Endothelial cell of umbilical vein (primary cell): ENCODE measurements around the gene RAMP1. TPM values are rescaled to one million over a fixed set of nuclear protein-coding genes. Genes with fewer than 3 reads are reported as not detected.

Experiments
- BruUV-seq: library from RNA; stranded (reverse); fragments of 400-500 nt; replicated peaks from 2 replicates; lab custom pipeline; 2021; lab: Mats Ljungman, UMichigan
- CTCF ChIA-PET: fragments of 300-600, 350-600 bp; sonication (Branson Sonifier 250); formaldehyde crosslinking; loops from one replicate; lab custom pipeline; 2021; ENCODE audit warnings: antibody characterized with exemption, inconsistent platforms; lab: Charles Lee
- POLR2A ChIA-PET: fragments of 300-600, 350-600 bp; sonication (Branson Sonifier 250); formaldehyde crosslinking; loops from one replicate; lab custom pipeline; 2021; ENCODE audit warnings: antibody characterized with exemption, inconsistent platforms; lab: Charles Lee
- DNase-seq: peaks from one replicate; pipeline ENCODE4 v3.0.0-alpha.2; 2011; ENCODE audit warnings: low read depth, low spot score
- FAIRE-seq: peaks from 2 replicates; lab custom pipeline; 2011; peaks lifted over from hg19 to GRCh38; lab: Jason Lieb, UNC
- H2AFZ ChIP-seq: 2 replicates; pipeline ENCODE4 v1.6.0; 2012; ENCODE audit warnings: low read depth, low read length, control low read depth, inconsistent platforms
- H3K27ac ChIP-seq: 2 replicates; pipeline ENCODE4 v1.5.1; 2011; ENCODE audit warnings: low read depth, mild to moderate bottlenecking, control low read depth, low read length, moderate library complexity; ENCODE audit not compliant: insufficient read depth
- H3K27me3 ChIP-seq, 2 experiments: 2 replicates each; pipeline versions ENCODE4 v1.6.0 to v1.6.1; 2011; ENCODE audit warnings: low read length in 2 of 2, mixed read lengths in 1 of 2; ENCODE audit not compliant: control insufficient read depth in 2 of 2, insufficient read depth in 2 of 2
- H3K36me3 ChIP-seq, 2 experiments: 2 replicates in 1 of 2; 3 replicates in 1 of 2; pipeline ENCODE4 v1.5.1; 2011; ENCODE audit warnings: low read length in 2 of 2, mild to moderate bottlenecking in 1 of 2, moderate library complexity in 1 of 2; ENCODE audit not compliant: control insufficient read depth in 2 of 2, insufficient read depth in 2 of 2; ENCODE audit errors: extremely low read depth in 1 of 2
- H3K4me1 ChIP-seq: 3 replicates; pipeline ENCODE4 v1.5.1; 2011; ENCODE audit warnings: mild to moderate bottlenecking, low read length; ENCODE audit not compliant: control insufficient read depth, insufficient read depth; ENCODE audit errors: extremely low read depth
- H3K4me2 ChIP-seq: 2 replicates; pipeline ENCODE4 v1.6.1; 2011; ENCODE audit warnings: low read length, control low read depth, mixed read lengths; ENCODE audit not compliant: insufficient read depth
- H3K4me3 ChIP-seq, 3 experiments: fragments of 200-600 bp in 1 of 3; sonication (generic), shearing (Covaris generic) in 1 of 3; replicated peaks in 1 of 3; 2 replicates each; pipeline ENCODE4 v1.5.1; 2011 to 2016; ENCODE audit warnings: control low read depth in 3 of 3, low read length in 3 of 3, mild to moderate bottlenecking in 2 of 3, inconsistent platforms in 1 of 3, low read depth in 1 of 3, moderate library complexity in 1 of 3; ENCODE audit not compliant: insufficient read depth in 1 of 3
- H3K79me2 ChIP-seq: 2 replicates; pipeline ENCODE4 v1.6.0; 2012; ENCODE audit warnings: low read length, inconsistent platforms; ENCODE audit not compliant: control insufficient read depth, insufficient read depth
- H3K9ac ChIP-seq: replicated peaks from 2 replicates; pipeline ENCODE3; 2011; ENCODE audit warnings: low read length, control low read depth; ENCODE audit not compliant: insufficient read depth; ENCODE audit errors: extremely low read depth
- H3K9me1 ChIP-seq: replicated peaks from 3 replicates; pipeline ENCODE4 v1.6.0; 2011; ENCODE audit warnings: mild to moderate bottlenecking, low read length; ENCODE audit not compliant: control insufficient read depth, insufficient read depth; ENCODE audit errors: extremely low read depth
- H3K9me3 ChIP-seq: replicated peaks from 2 replicates; pipeline ENCODE4 v1.5.1; 2012; ENCODE audit warnings: low read length, inconsistent platforms; ENCODE audit not compliant: control insufficient read depth, insufficient read depth
- H4K20me1 ChIP-seq: replicated peaks from 2 replicates; pipeline ENCODE3; 2011; ENCODE audit warnings: mild to moderate bottlenecking, low read length; ENCODE audit not compliant: control insufficient read depth, insufficient read depth; ENCODE audit errors: extremely low read depth
- JUN ChIP-seq: IDR thresholded peaks from 2 replicates; pipeline ENCODE4 v1.6.1; 2011; ENCODE audit warnings: borderline replicate concordance, low read depth; ENCODE audit not compliant: insufficient read length, insufficient read depth
- MYC ChIP-seq: IDR thresholded peaks from one replicate; pipeline ENCODE4 v1.6.1; 2011; ENCODE audit warnings: mild to moderate bottlenecking, low read depth, low read length
- POLR2A ChIP-seq: IDR thresholded peaks from 2 replicates; pipeline ENCODE4 v1.6.1; 2012; ENCODE audit warnings: low read depth, mild to moderate bottlenecking, control low read depth, low read length
- POLR2AphosphoS5 ChIP-seq: IDR thresholded peaks from 2 replicates; pipeline ENCODE4 v1.6.1; 2012; ENCODE audit warnings: low read depth, mild to moderate bottlenecking, control low read depth, low read length, moderate library complexity; ENCODE audit not compliant: insufficient read depth
- dilution Hi-C: fragments of 300-500 bp; cut with MboI; formaldehyde crosslinking; loops from one replicate; pipeline ENCODE4 v1.15.0; 2019; ENCODE audit warnings: low sequenced_read_pairs; ENCODE audit not compliant: extremely low pct_ligation_motif_present
- intact Hi-C: fragments of 100-400 bp; cut with micrococcal nuclease; formaldehyde crosslinking; loops from one replicate; pipeline ENCODE4 v1.10.0; 2022
- polyA plus RNA-seq, 4 experiments: library from polyadenylated mRNA; depleted of rRNA in 3 of 4; stranded (reverse) in 3 of 4; unstranded in 1 of 4; fragments of >200 nt; gene quantifications; 2 replicates each; pipeline versions ENCODE4 v1.2.1 to v1.2.3, GENCODE V29; 2011 to 2012; ENCODE audit warnings: missing spikeins in 1 of 4
- total RNA-seq: library from RNA; stranded (reverse); gene quantifications from 2 replicates; pipeline ENCODE4 v1.2.3, GENCODE V29; 2021
- TF ChIP-seq, protein P1 (sequence below), 2 donors: IDR thresholded peaks; 1 replicate in 1 of 2; 2 replicates in 1 of 2; pipeline ENCODE4 v1.5.1; 2011; ENCODE audit warnings: low read length in 2 of 2, mild to moderate bottlenecking in 2 of 2, moderate library complexity in 2 of 2, control low read depth in 1 of 2, inconsistent platforms in 1 of 2, low read depth in 1 of 2; ENCODE audit not compliant: insufficient read depth in 1 of 2; ENCODE audit errors: extremely low read depth in 1 of 2

The RAMP1 gene
- total and polyA plus RNA-seq, 2 donors (not counting 3 experiments of a cell fraction or from before 2014, with no cell fraction given) = 0.18 TPM; not detected in 1

DNA sequence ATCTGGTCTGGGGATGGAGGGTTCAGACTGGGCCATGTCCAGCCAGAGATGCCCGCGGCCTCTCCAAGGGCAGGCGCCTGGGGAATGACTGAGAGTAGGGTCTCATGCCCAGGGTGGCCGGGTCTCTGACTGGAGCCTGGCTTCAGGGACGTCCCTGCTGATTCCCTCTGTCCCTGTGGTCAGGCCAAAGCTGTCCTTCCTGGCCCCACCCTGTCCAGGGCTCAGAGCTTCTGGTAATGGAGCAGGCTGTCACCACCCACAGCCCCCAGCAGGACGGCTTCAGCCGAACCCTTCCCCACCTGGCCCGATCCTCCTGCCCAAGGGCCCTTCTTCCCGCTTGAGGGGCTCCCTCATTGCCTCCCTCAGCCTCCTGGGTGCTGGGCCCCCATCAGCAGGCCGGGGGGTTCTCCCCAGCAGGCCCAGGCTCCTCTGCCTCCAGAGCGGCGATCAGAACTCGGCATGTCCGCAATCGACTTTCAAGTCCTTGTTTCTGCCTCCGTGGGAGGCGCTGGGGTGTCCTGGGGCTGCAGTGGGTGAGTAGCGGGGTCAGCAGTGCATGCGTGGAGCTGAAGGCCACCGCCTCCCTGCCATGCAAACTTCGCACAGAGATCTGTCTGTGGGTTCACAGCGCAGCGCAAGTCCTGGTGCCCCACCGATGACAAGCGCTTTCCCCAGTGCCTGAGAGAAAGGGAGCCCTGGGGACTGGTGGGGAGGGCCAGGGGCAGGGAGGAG lies 18.3 kb downstream of the RAMP1 start:
- H3K4me1 ChIP-seq = no peaks in the 10 kb centered on the region

More for the DNA sequence above, 18.3 kb downstream of the RAMP1 start:
- no peak overlapping the region for H3K4me3 ChIP-seq
- no peak for FAIRE-seq
- H2AFZ ChIP-seq = no peak overlapping the region
- dilution Hi-C loops (no loop called here), intact Hi-C loops (no loop called here)
- H3K36me3 ChIP-seq = no peaks in the 10 kb centered on the region
- no peaks in the 10 kb centered on the region for H3K9me1 ChIP-seq
- TF ChIP-seq, protein P1, sequence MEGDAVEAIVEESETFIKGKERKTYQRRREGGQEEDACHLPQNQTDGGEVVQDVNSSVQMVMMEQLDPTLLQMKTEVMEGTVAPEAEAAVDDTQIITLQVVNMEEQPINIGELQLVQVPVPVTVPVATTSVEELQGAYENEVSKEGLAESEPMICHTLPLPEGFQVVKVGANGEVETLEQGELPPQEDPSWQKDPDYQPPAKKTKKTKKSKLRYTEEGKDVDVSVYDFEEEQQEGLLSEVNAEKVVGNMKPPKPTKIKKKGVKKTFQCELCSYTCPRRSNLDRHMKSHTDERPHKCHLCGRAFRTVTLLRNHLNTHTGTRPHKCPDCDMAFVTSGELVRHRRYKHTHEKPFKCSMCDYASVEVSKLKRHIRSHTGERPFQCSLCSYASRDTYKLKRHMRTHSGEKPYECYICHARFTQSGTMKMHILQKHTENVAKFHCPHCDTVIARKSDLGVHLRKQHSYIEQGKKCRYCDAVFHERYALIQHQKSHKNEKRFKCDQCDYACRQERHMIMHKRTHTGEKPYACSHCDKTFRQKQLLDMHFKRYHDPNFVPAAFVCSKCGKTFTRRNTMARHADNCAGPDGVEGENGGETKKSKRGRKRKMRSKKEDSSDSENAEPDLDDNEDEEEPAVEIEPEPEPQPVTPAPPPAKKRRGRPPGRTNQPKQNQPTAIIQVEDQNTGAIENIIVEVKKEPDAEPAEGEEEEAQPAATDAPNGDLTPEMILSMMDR (IDR thresholded peaks at IDR 0.05; ENCODE audit: extremely low read depth in 1 of 2, insufficient read depth in 1 of 2, low read depth in 1 of 2, low read length in 2 of 2) = no peak
- TF ChIP-seq POLR2AphosphoS5 (no peak), JUN (no peak), MYC (no peak), POLR2A (no peak)
- H3K4me2 ChIP-seq = no peak overlapping the region
- no peaks in the 10 kb centered on the region for H4K20me1 ChIP-seq
- H3K79me2 ChIP-seq = no peaks in the 10 kb centered on the region
- ChIA-PET CTCF (no interaction called here), POLR2A (no interaction called here)
- no peaks in the 10 kb centered on the region for H3K27me3 ChIP-seq
- H3K27ac ChIP-seq = no peak overlapping the region
- no TSS peak for BruUV-seq
- H3K9ac ChIP-seq = no peak overlapping the region
- no peak for DNase-seq
- H3K9me3 ChIP-seq = no peaks in the 10 kb centered on the region
